HG03432 (cell line): ENCODE data around the gene WDCP.
"Not testable (repeated sequence)": the region's sequence is repeated elsewhere in the genome, so short reads cannot be mapped to it uniquely, and the experiment has no call there.

Experiments used
- ATAC-seq: cut with Tn5 transposase; IDR thresholded peaks from one replicate; pipeline ENCODE4 v1.9.1; 2021; ENCODE audit warnings: mild to moderate bottlenecking, moderate library complexity; ENCODE audit not compliant: unreplicated experiment

WDCP gene

DNA sequence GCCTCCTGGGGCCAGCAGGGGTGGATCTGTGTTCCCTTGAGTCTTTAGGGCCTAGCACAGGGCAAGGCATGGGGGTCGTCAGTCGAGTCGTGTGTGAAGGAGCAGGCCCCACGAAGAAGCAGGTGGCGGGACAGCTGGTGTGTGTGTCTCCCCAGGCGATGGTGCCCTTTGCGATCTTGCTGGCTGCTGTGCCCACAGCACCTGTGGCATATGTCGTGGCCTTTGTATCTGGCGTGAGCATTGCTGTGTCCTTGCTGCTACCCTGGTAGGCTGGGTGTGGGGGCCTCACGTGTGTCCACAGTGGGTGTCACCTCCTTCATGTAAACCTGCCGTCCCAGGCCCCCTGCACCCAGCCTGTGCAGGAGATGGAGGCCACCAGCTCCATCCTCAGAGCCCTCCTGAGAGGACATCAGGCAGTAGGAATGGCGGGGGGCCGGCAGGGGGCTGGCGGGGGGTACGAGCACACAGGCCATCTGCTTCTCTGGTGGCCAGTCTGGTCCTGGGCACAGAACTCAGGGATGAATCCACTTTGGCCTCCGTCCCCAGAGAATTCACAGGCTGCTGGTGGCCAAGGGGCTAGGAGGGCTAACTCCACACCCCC, 24.1 kb downstream of the WDCP start:
- ATAC-seq: no peak

GRCh38 chr2:24022324-24022974, 24.7 kb downstream of the WDCP start:
- no peak for ATAC-seq

GRCh38 chr2:24021122-24021998, 25.8 kb downstream of the WDCP start:
- ATAC-seq: no peak

- ATAC-seq: no peak
Measured at GRCh38 chr2:24020244-24020643, 26.9 kb downstream of the WDCP start.

DNA sequence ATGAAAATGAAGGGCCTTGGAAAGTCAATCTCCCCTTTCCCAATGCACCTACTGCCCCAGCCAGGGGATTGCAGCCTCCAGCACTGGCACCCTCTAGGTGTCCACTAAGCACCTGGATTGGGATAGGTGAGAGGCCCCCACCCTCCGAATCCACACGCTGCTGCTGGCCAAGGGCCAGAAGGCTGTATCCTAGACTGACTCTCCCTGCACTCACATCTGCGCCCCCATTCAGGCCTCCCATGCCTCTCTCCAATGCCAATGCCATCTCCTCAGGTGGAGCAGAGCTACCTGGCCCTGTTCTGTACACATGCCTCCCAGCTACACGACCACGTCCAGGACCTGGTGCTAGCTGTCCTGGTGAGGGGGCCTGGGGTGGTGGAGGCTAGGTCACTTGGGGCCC, 27.5 kb downstream of the WDCP start:
- ATAC-seq: no peak

- ATAC-seq: no peak
Measured at GRCh38 chr2:24018241-24018640, 28.9 kb downstream of the WDCP start.

DNA sequence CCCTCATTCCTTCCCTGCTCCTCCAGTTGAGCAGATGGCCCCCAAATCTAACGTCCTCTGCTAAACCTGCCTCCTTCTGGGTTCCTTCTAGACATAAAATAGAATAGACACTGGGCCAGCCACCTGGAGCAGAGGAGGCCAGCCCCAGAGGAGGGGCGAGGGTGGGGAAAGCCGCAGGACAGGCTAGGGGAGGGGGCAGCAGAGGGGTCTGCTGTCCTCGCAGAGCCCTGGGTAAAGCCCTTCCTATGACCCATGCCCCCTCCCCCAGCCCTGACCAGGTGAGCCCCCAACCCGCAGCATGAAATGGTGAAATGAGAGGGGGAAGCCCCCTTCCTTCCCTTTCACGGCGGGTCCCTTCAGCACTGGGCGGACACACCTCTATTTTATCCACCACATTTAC, 29.5 kb downstream of the WDCP start:
- no peak for ATAC-seq

- ATAC-seq: no peak
Measured at GRCh38 chr2:24016853-24017703, 30.1 kb downstream of the WDCP start.

GRCh38 chr2:24016376-24016761, 30.8 kb downstream of the WDCP start:
- ATAC-seq: no peak

GRCh38 chr2:24015562-24016375, 31.4 kb downstream of the WDCP start:
- ATAC-seq: no peak

DNA sequence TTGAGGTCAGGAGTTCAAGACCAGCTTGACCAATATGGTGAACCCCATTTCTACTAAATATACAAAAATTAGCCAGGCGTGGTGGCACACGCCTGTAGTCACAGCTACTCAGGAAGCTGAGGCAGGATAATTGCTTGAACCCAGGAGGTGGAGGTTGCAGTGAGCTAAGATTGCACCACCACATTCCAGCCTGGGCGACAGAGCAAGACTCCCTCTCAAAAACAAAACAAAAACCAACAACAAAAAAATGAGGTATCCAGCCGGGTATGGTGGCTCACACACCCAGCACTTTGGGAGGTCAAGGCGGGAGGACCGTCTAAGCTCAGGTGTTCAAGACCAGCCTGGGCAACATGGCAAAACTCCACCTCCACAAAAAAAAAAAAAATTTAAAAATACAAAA, 32.3 kb downstream of the WDCP start:
- ATAC-seq: not testable (repeated sequence)

DNA sequence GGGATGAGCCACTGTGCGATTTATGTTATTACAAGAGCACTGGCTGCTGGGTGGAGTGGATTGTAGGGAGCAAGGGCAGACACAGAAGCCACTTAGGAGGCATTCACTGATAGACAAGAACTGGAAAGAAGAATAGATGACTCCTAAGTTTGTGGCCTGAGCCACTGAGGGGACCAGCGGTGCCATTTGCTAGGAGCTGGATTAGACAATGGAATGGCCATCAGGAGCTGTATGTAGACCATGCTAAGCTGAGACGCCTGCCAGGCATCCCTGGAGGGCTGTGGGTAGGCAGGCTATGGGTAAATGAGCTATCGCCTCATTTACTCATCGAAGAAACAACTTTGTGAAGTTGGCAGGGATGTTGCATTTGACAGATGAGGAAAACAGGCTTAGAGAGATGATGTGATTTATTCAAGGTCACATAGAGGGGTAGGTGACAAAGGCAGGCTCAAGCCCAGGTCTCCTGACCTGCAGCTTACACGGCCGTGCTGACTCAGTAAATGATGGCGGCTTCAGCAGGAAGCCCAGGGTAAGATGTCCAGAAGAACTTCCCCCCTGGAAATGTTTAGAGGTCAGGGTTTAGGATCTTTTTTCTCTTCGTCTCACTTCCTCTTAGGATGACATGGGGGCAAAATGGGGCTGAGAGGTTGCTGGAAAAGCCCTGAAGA, 34.5 kb downstream of the WDCP start:
- ATAC-seq: no peak

DNA sequence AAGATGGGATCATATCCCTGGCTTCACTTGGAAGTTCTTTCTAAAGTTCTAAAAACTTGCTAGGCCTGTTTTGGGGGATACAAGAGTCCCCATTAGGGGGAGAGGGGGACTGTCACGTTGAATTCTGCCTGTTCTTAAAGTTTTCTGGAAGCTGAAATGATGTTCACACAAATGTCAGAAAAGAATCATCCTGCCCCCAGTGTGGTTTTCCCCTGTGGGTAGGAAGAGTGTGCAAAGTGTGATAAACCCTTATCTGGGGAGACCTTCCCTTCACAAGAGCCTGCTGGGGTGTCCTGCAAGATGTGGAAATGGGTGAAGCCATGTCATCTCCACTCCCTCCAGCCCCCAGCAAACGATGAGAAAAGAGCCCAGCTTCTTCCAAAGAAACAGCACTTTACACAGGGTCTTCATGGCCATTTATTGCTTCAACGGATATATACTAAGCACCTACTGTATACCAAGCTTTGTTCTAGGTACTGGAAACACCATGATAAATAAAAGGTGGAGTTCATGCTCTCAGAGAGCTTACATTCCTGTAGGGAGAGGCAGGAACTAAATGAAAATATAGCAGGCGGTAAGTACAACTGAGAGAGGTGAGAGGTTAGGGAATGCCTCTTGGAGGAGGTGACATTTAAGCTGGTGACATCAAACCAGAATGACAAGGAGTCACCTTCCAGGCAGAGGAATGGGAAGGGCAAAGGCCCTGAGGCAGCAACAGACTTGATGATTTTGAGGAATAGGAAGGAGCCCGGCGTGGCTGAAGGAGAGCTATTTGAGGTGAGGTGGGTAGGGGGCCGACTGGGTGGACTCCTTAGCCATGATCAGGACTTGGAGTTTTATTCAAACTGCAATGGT, 35.7 kb downstream of the WDCP start:
- no peak for ATAC-seq

- no peak for ATAC-seq
Measured at GRCh38 chr2:24010477-24011249, 36.5 kb downstream of the WDCP start.

GRCh38 chr2:24009680-24010476, 37.3 kb downstream of the WDCP start, which contains the start of gene MFSD2B:
Gene MFSD2B (plus strand): TSS chr2:24010085. CDS start chr2:24010097, 12 bp downstream.
- ATAC-seq: no peak

- no peak for ATAC-seq
Measured at GRCh38 chr2:24009367-24009679, 37.9 kb downstream of the WDCP start.

GRCh38 chr2:24008672-24009366, 38.4 kb downstream of the WDCP start:
- no peak for ATAC-seq
